OCI-LY7 (cell line): ENCODE data around the gene THBD. TPM values are rescaled to one million over a fixed set of nuclear protein-coding genes. Genes with fewer than 3 reads are reported as not detected.

Experiments
- BruUV-seq: library from RNA; stranded (reverse); fragments of 400-500 nt; replicated peaks from 2 replicates; lab custom pipeline; 2021; lab: Mats Ljungman, UMichigan
- CTCF ChIA-PET: fragments of 300-600 bp; sonication (Branson Sonifier 250); formaldehyde crosslinking; loops from one replicate; lab custom pipeline; 2022; ENCODE audit warnings: antibody characterized with exemption; ENCODE audit not compliant: unreplicated experiment; lab: Charles Lee
- POLR2A ChIA-PET: fragments of 300-600 bp; sonication (Branson Sonifier 250); formaldehyde crosslinking; loops from one replicate; lab custom pipeline; 2022; ENCODE audit warnings: antibody characterized with exemption; lab: Charles Lee
- DNase-seq: peaks from one replicate; pipeline ENCODE4 v3.0.0-alpha.2; 2015; ENCODE audit warnings: low spot score
- H2AFZ ChIP-seq: fragments of 200-600 bp; sonication (generic), shearing (Covaris generic); 2 replicates; pipeline ENCODE4 v1.6.1; 2014; ENCODE audit warnings: mild to moderate bottlenecking, antibody characterized with exemption, low read length, moderate library complexity
- H3K27ac ChIP-seq: fragments of 200-600 bp; sonication (generic); 2 replicates; pipeline ENCODE4 v1.5.1; 2014; ENCODE audit warnings: mixed run types, low read depth, mild to moderate bottlenecking, moderate library complexity, low read length, inconsistent platforms; ENCODE audit not compliant: poor library complexity, severe bottlenecking
- H3K36me3 ChIP-seq: fragments of 200-600 bp; sonication (generic); 2 replicates; pipeline ENCODE4 v1.6.1; 2014; ENCODE audit warnings: mild to moderate bottlenecking, antibody characterized with exemption, low read length, moderate library complexity, mixed read lengths; ENCODE audit not compliant: insufficient read depth
- H3K4me1 ChIP-seq: fragments of 200-600 bp; sonication (generic); 2 replicates; pipeline ENCODE4 v1.5.1; 2014; ENCODE audit warnings: mild to moderate bottlenecking, low read length; ENCODE audit not compliant: insufficient read depth, poor library complexity, severe bottlenecking
- H3K4me2 ChIP-seq: fragments of 200-600 bp; sonication (generic); 2 replicates; pipeline ENCODE4 v1.6.1; 2014; ENCODE audit warnings: mild to moderate bottlenecking, low read length
- H3K4me3 ChIP-seq: fragments of 200-600 bp; sonication (generic); 2 replicates; pipeline ENCODE4 v1.5.1; 2014; ENCODE audit warnings: mild to moderate bottlenecking, low read depth, low read length; ENCODE audit not compliant: poor library complexity, severe bottlenecking
- H3K79me2 ChIP-seq: fragments of 200-600 bp; sonication (generic); 2 replicates; pipeline ENCODE4 v1.6.1; 2016; ENCODE audit warnings: low read depth, mild to moderate bottlenecking, low read length, moderate library complexity, mixed read lengths; ENCODE audit not compliant: insufficient read depth
- H3K9me2 ChIP-seq: fragments of 200-600 bp; sonication (generic); 2 replicates; pipeline ENCODE4 v1.6.1; 2016; ENCODE audit warnings: mild to moderate bottlenecking, low read length, mixed read lengths; ENCODE audit not compliant: insufficient read depth
- H3K9me3 ChIP-seq: fragments of 200-600 bp; sonication (generic); 2 replicates; pipeline ENCODE4 v1.6.1; 2014; ENCODE audit warnings: mild to moderate bottlenecking, mixed run types, low read length, mixed read lengths
- H4K20me1 ChIP-seq: fragments of 200-600 bp; sonication (generic); 2 replicates; pipeline ENCODE4 v1.6.1; 2014; ENCODE audit warnings: mild to moderate bottlenecking, antibody characterized with exemption, low read length, moderate library complexity, mixed read lengths; ENCODE audit not compliant: insufficient read depth
- EZH2phosphoT487 ChIP-seq: fragments of 200-600 bp; sonication (generic); IDR thresholded peaks from 2 replicates; pipeline ENCODE4 v1.6.1; 2018; ENCODE audit warnings: low read depth, borderline replicate concordance, mild to moderate bottlenecking, mixed run types, antibody characterized with exemption, low read length, moderate library complexity, mixed read lengths
- intact Hi-C: fragments of 100-400 bp; cut with micrococcal nuclease; formaldehyde crosslinking; loops from one replicate; pipeline ENCODE4 v1.10.0; 2022; ENCODE audit not compliant: unreplicated experiment
- total RNA-seq, 2 experiments: library from RNA; depleted of rRNA in 1 of 2; stranded (reverse); fragments of >200 nt in 1 of 2; shearing (Covaris generic) in 1 of 2; gene quantifications; 2 replicates each; pipeline ENCODE4 v1.2.3, GENCODE V29; 2014 to 2022
- TF ChIP-seq, protein P1 (sequence below): fragments of 200-600 bp; sonication (generic); conservative IDR thresholded peaks from 2 replicates; pipeline ENCODE4 v1.5.1; 2014; ENCODE audit warnings: mild to moderate bottlenecking, antibody characterized with exemption, low read length, moderate library complexity, mixed read lengths

The THBD gene
- total RNA-seq, 2 experiments from 2014 or later, result not detected

DNA sequence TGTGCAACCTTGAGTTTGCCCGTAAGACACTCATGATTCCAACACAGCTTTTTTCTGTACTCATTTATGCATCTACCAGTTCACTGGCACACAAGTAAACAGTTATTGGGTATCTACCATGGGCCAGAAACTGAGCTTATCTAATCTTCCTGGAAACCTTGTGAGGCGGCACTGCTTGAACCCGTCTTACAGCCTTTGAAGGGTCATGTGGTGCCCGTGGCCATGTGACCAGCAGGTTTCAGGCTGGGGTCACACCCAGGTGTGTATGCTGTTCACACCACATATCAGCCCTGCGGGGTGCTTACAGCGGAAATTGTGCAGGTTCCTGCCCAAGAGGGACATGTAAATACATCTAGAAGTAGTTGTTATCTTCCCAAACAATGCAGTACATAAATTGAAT is 6.1 kb downstream of the THBD start:
- ChIA-PET POLR2A (no interaction called here), CTCF (no interaction called here)
- Histone ChIP-seq H2AFZ (no peak overlapping the region), H3K4me2 (no peak overlapping the region), H4K20me1 (no peaks in the 10 kb centered on the region), H3K27ac (no peak overlapping the region), H3K79me2 (no peaks in the 10 kb centered on the region), H3K4me3 (no peak overlapping the region), H3K4me1 (no peaks in the 10 kb centered on the region), H3K9me2 (no peaks in the 10 kb centered on the region), H3K9me3 (no peaks in the 10 kb centered on the region), H3K36me3 (no peaks in the 10 kb centered on the region)
- BruUV-seq, result no TSS peak
- intact Hi-C loops, result no loop called here
- TF ChIP-seq, protein P1, sequence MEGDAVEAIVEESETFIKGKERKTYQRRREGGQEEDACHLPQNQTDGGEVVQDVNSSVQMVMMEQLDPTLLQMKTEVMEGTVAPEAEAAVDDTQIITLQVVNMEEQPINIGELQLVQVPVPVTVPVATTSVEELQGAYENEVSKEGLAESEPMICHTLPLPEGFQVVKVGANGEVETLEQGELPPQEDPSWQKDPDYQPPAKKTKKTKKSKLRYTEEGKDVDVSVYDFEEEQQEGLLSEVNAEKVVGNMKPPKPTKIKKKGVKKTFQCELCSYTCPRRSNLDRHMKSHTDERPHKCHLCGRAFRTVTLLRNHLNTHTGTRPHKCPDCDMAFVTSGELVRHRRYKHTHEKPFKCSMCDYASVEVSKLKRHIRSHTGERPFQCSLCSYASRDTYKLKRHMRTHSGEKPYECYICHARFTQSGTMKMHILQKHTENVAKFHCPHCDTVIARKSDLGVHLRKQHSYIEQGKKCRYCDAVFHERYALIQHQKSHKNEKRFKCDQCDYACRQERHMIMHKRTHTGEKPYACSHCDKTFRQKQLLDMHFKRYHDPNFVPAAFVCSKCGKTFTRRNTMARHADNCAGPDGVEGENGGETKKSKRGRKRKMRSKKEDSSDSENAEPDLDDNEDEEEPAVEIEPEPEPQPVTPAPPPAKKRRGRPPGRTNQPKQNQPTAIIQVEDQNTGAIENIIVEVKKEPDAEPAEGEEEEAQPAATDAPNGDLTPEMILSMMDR, result peak; percentile 35; the same call in 1 of the 2 replicates
- no peak for TF ChIP-seq EZH2phosphoT487
- peak; percentile 2 for DNase-seq

DNA sequence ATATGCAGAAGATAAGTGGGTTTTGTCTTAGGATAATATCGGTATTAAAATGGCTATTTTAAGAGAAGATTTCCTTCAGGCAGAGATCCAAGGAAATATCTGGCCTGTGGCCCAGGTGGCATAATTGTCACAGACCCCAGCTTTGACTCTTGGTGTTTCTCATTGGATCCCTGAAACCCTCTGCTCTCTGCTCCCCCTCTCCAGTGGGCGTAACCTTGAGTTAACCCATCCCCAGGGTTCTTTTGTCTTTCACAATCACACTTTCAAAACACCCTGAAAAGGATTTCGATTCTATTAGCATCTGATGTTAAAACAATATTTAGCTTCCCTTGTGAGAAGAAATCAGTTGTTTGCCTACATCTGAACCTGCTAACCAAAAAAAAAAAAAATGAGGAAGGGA is 7.2 kb downstream of the THBD start:
- no peak for DNase-seq
- POLR2A ChIA-PET, result no interaction called here
- no peaks in the 10 kb centered on the region for H3K79me2 ChIP-seq

DNA sequence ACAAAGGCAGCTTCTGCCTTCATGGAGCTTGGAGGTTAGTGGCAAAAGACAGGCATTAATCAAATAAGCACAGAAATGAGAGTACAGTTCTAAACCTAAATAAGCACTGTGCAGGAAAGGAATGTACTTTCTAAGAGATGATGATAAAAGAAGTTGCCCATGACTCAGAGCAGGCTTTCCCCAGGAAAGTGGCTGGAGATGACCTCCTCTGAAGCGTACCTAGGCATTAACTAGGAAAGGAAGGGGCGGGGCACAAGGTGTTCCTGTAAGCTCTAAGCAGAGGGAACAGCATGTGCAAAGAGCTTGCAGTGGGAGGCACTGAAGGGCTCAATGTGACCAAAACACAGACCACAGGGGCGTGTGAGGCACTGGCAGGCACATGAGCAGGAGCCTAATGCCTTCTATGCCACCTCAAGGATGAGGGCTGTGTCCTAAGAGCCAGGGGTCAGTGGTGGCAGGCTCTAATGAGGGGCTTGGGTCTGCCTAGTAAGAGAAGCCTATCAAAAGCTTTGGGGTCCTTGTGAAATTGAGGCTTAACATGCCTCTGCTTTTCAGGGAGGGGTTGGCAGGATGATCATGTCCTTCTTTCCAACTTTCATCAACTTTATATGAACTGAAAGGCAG is 9.5 kb downstream of the THBD start:
- H3K4me2 ChIP-seq, result no peak overlapping the region
- TF ChIP-seq EZH2phosphoT487, result no peak
- TF ChIP-seq, protein P1, result no peak
- no peaks in the 10 kb centered on the region for H3K9me2 ChIP-seq
- H3K4me3 ChIP-seq, result no peak overlapping the region
- no peaks in the 10 kb centered on the region for H3K36me3 ChIP-seq
- no peak overlapping the region for H2AFZ ChIP-seq
- no peaks in the 10 kb centered on the region for H4K20me1 ChIP-seq
- intact Hi-C loops, result no loop called here
- CTCF ChIA-PET, result interaction anchor here (0.6 kb wide), 1 partner anchor 1839 kb away, joined by 5 read pairs; no protein-coding TSS in a partner anchor
- DNase-seq, result no peak
- H3K27ac ChIP-seq, result no peak overlapping the region
- BruUV-seq, result no TSS peak
- H3K4me1 ChIP-seq, result no peaks in the 10 kb centered on the region
- H3K79me2 ChIP-seq, result no peaks in the 10 kb centered on the region
- no peaks in the 10 kb centered on the region for H3K9me3 ChIP-seq
- POLR2A ChIA-PET, result no interaction called here

More for the DNA sequence above, 7.2 kb downstream of the THBD start:
- Histone ChIP-seq H4K20me1 (no peaks in the 10 kb centered on the region), H3K9me3 (no peaks in the 10 kb centered on the region), H2AFZ (no peak overlapping the region), H3K36me3 (no peaks in the 10 kb centered on the region), H3K9me2 (no peaks in the 10 kb centered on the region), H3K4me1 (no peaks in the 10 kb centered on the region), H3K4me2 (no peak overlapping the region), H3K4me3 (no peak overlapping the region), H3K27ac (no peak overlapping the region)
- intact Hi-C loops, result no loop called here
- CTCF ChIA-PET, result no interaction called here
- no peak for TF ChIP-seq EZH2phosphoT487
- TF ChIP-seq, protein P1, result no peak
- BruUV-seq, result no TSS peak
